ENCODE data around the gene TRIM10. TPM values are rescaled to one million over a fixed set of nuclear protein-coding genes. Genes with fewer than 3 reads are reported as not detected.

TRIM10 gene
- total RNA-seq, 3 donors from 2014 or later: 3.9 to 7.8 (median 5.3) TPM

GRCh38 chr6:30113003-30113759 lies 47.8 kb downstream of the TRIM10 start, which contains the start of gene TRIM31:
TRIM31 (minus strand) TSS chr6:30113090; CDS start chr6:30112805, 285 bp downstream.
- TF ChIP-seq CTCF (IDR thresholded peaks at IDR 0.05): no peak
- intact Hi-C loops (cut with DNase I, micrococcal nuclease): no loop called here
- peak within 1 kb of the TSS; percentile 0 for H3K4me3 ChIP-seq
- ATAC-seq: peak; percentile 91
- H3K36me3 ChIP-seq (ENCODE audit: low read depth): no peaks in the 10 kb centered on the region
- H3K9me3 ChIP-seq: no peaks in the 10 kb centered on the region
- H3K4me1 ChIP-seq (ENCODE audit: low read depth): peaks cover 10% of the 10 kb centered on the region
- no peak for DNase-seq

GRCh38 chr6:30112402-30112994 lies 48.5 kb downstream of the TRIM10 start:
- no peak for DNase-seq

DNA sequence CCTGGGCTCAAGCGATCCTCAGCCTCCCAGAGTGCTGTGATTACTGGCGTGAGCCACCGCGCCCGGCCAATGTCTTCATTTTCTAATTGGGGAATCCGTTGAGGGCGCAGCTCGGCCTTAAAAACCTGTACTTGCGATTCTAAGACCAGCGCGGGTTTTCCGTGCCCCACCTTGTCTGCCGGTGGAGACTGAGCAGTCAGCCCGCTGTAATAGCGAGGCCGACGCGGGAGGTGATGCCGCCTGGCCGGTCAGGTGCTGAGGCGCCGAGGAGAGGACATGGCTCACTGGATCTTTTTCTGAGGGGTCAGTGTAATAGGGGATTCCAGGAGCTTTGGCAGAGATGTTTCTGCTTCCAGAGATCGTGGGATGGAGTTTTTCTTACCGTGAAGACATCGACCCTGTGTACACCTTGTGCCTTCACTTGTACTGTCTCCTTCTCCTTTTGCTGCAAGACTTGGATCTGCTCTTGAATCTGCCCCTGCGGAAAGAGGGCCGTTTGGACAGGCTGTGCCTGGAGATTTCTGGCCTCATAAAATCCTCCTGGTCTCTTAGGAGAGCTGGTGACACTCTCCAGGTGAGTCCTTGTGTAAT lies 49.6 kb downstream of the TRIM10 start:
- no peaks in the 10 kb centered on the region for H3K36me3 ChIP-seq (ENCODE audit: low read depth)
- DNase-seq (peak in 1 of 3 donors; percentile 42), ATAC-seq (peak; percentile 4)
- no peak overlapping the region for H3K4me3 ChIP-seq
- intact Hi-C loops (cut with DNase I, micrococcal nuclease): no loop called here
- peaks cover 10% of the 10 kb centered on the region for H3K4me1 ChIP-seq (ENCODE audit: low read depth)
- H3K9me3 ChIP-seq: no peaks in the 10 kb centered on the region
- TF ChIP-seq CTCF (IDR thresholded peaks at IDR 0.05): no peak

More at GRCh38 chr6:30112402-30112994, 48.5 kb downstream of the TRIM10 start:
- Histone ChIP-seq H3K9me3 (no peaks in the 10 kb centered on the region), H3K36me3 (ENCODE audit: low read depth) (no peaks in the 10 kb centered on the region), H3K4me1 (ENCODE audit: low read depth) (peaks cover 10% of the 10 kb centered on the region), H3K4me3 (peak overlapping the region; percentile 0)
- intact Hi-C loops (cut with DNase I, micrococcal nuclease): no loop called here
- ATAC-seq: peak; percentile 25
- TF ChIP-seq CTCF (IDR thresholded peaks at IDR 0.05): no peak

GRCh38 chr6:30104661-30105060 lies 56.4 kb downstream of the TRIM10 start:
- Histone ChIP-seq H3K4me3 (no peak overlapping the region), H3K4me1 (ENCODE audit: low read depth) (peaks cover 22% of the 10 kb centered on the region), H3K9me3 (no peaks in the 10 kb centered on the region), H3K36me3 (ENCODE audit: low read depth) (no peaks in the 10 kb centered on the region)
- no peak for TF ChIP-seq CTCF (IDR thresholded peaks at IDR 0.05)
- intact Hi-C loops (cut with DNase I, micrococcal nuclease): loop anchor here in 1 of 2 donors (10.0 kb wide), 1 partner anchor 70 kb away; no protein-coding TSS in a partner anchor
- no peak for ATAC-seq
- no peak for DNase-seq

DNA sequence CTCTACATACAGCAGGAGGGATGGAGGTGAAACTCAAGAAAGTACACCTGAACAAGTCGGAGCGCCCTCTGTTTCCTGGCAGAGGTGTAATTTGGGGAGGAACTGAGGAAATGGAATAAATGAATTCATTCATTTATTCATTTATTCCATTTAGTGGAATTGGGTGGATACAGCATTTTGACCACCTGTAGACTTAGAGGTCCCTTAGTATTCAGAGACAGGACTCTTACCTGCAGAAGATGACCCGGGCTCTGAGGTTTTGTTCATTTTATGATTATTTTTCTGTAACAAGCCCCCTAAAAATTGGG lies 57.2 kb downstream of the TRIM10 start:
- Histone ChIP-seq H3K4me3 (no peak overlapping the region), H3K4me1 (ENCODE audit: low read depth) (peaks cover 22% of the 10 kb centered on the region), H3K9me3 (no peaks in the 10 kb centered on the region), H3K36me3 (ENCODE audit: low read depth) (no peaks in the 10 kb centered on the region)
- intact Hi-C loops (cut with DNase I, micrococcal nuclease): loop anchor here in 1 of 2 donors (10.0 kb wide), 1 partner anchor 71 kb away; no protein-coding TSS in a partner anchor
- no peak for ATAC-seq
- TF ChIP-seq CTCF (IDR thresholded peaks at IDR 0.05): no peak
- DNase-seq: no peak
